GM19351 (cell line): ENCODE data around the gene FAM184A.
"Not testable (repeated sequence)": the region's sequence is repeated elsewhere in the genome, so short reads cannot be mapped to it uniquely, and the experiment has no call there.

Experiments
- ATAC-seq: cut with Tn5 transposase; IDR thresholded peaks from one replicate; pipeline ENCODE4 v1.9.1; 2021; ENCODE audit warnings: mild to moderate bottlenecking, moderate library complexity; ENCODE audit not compliant: unreplicated experiment

FAM184A gene

DNA sequence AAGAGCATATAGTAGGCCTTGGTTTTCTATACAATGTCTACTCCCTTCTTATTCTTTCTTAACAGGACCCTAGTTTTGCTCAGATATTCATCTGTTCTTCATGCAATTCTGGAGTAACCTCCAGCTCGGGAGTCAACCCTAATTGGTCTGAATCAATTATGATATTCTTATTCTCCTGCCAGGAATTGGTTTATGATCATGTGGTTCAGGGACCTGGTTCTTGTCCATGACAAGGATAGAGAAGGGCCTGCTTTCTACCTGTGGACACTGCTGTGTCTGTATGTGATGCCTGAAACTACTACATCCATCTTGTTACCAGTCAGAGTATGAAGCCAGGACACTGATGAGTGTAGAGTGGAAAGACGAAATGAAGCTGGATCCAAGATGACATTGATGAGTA lies 24.4 kb upstream of the FAM184A start:
- ATAC-seq = no peak

DNA sequence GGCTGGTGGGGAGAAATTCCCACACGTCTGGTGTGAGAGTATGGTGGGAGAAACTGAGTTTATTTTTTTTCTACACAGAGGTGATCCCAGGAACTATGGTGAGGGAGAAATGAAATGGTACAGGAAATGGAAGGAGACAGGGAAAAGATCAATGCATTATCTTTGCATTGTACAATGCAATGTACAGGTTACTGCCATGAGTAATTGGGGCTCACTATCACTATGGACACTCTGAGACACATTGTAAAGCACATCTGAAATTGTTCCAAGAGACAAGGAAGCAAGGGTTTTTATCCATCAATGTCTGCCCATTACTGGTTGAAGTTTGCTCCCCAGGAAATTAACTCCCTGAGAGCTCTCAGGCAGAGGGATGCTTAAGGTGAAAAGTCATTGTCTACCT lies 21.7 kb upstream of the FAM184A start:
- ATAC-seq = no peak

DNA sequence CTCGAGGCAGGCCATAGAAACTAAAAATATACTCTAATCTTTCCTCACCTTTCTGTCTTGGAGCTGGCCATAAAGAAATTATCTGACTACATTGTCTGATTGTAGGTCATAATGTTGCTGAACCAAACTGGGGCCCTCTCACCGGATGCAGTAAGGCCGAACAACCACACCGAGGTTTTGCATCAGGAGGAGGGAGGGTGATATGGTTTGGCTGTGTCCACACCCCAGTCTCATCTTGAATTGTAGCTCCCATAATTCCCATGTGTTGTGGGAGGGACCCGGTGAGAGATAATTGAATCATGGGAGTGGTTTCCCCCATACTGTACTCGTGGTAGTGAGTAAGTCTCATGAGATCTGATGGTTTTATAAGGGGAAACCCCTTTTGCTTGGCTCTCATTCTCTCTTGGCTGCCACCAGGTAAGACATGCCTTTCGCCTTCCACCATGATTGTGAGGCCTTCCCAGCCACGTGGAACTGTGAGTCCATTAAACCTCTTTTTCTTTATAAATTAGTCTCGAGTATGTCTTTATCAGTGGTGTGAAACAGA lies 19.4 kb upstream of the FAM184A start:
- ATAC-seq = not testable (repeated sequence)

DNA sequence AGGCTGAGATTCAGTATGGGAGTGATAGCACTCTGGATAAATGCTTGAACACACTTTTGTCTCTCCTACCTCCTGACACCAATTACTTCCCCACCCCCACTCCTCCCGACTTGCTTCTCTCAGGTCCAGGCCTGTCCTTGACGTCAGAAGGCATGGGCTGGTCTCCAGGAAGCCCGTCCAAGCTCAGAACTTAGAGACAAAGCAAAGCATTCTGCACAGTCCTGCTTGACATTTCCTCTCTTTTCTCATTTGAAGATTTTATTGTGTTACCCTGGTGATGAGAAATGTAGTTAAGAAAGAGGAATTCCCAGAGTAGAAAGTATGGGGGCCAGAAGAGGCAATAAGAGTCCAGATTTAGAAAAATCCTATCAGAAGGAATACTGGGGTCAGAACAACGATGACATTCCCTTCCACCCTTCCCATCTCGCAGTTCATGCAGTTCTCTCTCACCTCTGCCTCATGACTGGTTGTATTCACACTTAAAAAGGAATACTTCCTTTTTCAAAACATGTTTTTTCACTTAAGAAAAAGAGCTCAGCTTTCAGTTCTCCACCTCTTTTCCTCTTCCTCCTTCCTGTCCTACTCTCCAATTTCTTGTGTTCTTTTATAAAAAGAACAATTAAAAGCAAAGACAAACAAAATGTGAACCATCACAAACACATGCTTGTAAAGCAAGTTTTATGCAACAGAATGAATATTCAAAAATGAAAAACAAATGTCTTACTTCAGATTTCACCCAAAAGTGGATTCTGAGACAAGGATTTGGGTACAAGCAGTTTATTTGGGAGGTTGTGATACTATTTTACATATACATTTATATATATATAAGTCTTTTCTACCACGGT lies 18.5 kb upstream of the FAM184A start:
- no peak for ATAC-seq

DNA sequence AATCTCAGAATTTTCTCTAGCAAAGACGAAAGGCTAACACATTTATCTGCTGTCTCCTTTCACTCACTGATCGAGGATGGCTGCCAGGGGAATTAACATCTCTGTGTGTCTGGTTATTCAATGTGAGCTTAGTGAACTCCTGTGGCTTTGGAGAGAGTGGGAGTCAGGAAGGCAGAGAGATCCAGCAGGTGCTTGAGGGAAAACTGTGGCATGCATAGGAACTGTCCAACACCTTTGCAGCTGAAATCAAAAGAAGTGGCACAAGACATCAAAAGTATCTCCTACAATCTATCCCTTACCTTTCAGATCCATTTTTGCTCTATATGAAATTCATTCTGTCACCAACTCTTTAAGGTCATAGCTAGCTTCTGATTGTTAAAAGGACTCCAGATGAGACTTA lies 11.8 kb upstream of the FAM184A start:
- ATAC-seq = no peak

DNA sequence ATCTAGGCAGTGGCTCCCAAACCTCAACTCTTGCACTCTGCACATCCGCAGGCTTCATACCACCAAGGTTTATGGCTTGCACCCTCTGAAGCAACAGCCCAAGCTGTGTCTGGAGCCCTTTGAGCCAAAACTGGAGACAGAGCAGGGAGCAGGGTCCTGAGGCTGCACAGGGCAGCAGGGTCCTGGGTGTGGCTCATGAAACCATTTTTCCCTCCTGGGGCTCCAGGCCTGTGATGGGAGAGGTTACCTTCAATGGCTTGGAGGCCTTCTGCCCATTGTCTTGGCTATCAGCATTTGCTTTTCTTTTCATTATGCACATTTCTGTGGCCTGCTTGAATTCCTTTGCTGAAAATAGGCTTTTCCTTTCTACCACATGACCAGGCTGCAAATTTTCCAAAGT lies 6.3 kb upstream of the FAM184A start:
- no peak for ATAC-seq

DNA sequence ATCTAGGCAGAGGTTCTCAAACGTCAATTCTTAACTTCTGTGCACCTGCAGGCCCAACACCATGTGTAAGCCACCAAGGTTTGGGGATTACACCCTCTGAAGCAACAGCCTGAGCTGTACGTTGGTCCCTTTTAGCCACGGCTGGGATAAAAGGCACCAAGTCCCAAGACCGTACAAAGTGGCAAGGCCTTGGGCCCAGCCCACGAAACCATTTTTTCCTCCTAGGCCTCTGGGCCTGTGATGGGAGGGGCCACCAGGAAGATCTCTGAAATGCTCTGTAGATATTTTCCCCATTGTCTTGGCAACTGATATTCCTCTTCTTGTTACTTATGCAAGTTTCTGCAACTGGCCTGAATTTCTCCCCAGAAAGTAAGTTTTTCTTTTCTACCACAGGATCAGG lies 4.5 kb upstream of the FAM184A start:
- ATAC-seq = no peak

DNA sequence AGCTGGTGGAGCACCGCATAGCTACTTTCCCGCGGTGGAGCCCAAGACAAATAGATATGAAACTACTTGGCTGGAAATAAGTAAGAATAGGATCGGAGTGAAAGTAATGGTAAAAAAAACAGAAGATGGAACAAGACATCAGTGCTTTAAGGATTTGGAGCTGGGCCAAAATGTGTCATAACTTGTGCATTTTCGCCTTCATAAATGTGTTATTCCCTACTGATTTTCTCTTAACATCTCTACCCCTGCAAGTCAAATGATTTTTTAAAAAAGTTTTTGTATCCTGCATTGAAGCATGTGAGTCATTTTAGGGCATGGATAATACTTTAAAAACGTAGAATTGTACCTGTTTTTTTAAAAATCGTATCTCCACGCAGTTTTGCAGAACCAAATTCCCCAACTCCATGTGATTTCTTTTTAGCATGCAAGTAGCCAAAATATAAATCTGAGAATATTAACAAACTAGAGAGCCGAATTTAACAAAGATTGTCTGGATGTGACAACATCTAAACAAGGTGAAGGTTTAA lies 882 bp upstream of the FAM184A start:
- no peak for ATAC-seq

DNA sequence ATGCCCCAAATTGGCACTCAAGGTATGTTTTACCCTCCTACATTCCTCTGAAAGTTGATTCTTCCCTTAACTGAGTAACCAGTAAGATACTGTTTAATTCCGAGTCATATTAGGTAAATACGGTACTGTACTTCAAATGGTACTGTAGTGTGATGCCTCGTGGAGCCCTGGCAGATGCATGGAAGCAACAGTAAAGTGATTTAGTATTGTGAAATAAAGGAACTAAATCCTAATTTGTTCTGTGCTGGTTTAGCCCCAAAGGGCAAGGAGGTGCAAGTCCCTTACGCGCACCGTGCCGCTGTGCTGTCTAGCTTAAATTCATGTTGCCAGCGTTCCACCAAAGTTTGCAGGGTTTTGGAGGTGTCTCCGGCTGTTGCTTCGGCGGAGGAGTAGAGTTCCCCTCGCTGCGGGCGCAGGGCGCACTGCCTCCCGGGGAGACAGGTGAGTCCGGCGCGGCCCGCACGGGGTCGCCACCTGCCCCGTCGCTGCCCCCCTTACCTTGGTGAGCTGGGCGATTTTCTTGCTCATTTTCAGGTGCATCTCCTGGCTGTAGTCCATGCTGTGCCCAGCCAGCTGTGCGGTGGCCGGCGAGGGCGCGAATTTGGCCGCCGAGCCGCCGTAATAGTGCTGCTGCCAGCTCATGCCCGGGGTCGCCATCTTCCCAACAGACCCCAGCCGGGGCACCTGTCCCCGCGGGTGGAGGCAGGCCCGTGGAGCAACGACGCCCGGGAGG lies 655 bp downstream of the FAM184A start:
- ATAC-seq = peak; percentile 34

DNA sequence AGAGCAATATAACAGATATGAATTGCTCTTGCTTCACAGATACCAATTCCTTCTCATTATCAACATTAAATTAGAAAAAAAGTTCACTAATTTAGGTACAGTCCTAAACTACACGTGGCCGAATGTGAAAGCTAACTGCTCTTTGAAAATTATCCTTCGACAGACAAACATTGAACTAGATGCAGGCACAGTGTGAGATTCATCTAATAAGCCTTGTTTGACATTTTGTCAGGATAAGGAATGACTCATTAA lies 1.1 kb downstream of the FAM184A start:
- ATAC-seq = no peak

DNA sequence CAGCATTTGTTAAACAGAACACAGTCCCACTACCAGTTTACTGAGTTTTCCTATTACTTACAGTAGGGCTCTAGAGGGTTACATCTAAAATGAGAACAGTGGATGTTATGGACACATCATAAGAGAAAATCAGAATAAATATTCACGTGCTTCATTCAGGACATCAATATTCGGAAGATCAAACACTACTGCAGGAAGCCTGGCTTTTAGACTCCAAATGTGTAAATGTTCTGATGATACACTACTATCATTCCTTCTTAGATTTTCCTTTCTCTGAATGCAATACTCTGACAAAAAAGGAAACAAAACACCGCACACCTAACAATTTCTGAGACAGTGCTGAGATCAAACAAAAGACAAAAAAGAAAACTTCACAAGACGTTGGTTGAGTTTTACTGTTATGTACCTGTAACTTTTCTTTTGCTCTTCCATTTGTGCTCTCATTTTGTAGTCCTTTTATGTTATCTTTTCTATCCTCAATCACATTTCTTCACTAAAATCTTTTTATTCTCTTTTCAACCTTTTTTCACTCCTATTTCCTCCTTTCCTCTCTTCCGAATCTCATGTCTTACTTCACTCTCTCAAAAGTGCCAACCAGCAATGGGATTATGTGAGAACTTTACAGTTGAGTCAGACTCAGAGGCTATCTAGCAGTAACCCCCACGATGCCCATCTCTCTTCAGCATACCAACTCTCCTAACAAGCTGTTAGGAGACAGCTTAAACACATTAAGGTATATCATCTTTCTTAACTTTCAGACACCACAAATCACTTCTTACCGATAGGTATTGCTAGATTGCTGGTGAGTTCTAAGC lies 1.7 kb downstream of the FAM184A start:
- ATAC-seq = no peak

DNA sequence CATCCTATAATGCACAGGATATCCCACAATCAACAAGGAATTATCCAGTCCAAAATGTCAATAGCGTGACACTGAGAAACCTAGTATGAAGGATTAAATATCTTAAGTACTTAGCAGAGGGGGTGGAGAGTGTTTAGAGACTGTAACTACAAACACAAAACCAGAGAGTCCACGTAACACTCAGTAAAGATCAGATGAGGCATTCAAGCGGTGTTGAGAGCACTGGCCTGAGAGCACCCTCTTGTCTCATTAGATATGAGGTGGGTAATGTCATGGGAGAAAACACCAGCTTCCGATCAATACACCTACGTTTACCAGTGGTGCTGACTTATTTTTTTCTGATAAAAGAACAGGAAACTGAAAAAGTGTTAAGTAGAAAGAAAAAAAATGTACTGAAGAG lies 2.3 kb downstream of the FAM184A start:
- no peak for ATAC-seq

DNA sequence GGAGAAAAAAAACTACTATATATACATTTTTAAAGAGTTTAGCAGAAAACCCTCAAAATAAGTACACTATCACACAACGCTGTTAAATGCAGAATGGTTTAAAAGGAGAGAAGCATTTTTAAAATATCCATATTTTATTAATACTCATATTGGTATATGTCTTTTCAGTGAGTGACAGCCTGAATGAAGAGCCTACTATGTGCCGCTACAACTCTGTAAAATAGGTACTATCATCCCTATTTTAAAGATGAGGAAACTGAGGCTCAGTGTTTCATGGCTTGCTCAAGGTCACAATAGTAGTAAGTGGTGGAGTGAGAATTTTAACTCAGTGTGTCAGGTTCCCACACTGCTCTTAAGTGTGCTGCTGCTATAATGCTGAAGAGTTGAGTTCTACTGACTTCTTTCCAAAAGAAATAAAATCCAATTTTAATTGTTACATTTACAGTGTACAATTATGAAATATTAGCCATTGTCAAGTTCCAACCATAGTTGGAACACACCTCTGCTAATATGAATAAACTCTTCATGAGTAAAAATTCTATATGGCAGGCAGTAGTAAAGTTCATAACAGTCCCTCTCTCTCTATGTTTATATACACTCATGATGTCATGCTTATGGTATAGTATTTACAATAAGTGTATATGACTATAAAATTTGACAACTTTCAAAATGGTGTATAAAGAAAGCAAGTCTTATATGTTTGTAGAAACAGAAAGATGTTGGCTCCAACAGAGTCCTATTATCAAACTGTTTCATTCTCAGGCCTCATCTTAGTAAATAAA lies 3.1 kb downstream of the FAM184A start:
- no peak for ATAC-seq

DNA sequence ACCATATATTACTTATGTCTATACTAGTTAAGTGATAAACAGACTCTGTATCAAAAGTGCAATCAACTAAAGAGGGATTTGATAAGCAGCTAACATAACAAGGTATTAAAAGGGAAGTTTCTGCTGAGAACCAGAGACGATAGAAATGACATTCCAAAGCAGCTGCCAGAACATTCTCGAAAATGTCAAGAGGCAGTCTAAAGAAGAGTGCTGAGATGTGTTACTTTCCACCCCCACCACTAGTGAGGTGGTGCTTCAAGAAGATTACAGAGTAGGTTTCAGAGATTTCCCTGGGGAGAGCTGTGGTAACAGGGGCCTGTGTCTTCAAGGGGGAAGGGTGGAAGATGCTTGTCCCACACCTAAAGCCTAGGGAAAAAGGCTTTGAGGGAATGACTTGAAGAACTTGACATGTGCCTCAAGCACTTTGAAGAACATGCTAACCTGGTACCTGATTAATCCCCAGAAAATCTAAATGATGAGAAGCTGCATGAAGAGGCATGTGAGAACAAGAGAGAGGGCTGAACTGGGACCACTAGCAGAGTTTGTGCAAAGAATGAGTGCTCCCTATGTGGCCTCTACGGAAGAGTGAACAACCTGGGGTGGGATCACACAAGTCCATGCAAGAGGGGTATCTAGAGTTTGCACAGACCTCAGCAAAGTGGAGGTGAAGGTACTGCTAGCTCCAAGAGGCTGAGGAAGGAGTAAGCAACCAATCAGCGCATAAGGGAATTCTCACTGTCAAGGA lies 5.0 kb downstream of the FAM184A start:
- no peak for ATAC-seq

DNA sequence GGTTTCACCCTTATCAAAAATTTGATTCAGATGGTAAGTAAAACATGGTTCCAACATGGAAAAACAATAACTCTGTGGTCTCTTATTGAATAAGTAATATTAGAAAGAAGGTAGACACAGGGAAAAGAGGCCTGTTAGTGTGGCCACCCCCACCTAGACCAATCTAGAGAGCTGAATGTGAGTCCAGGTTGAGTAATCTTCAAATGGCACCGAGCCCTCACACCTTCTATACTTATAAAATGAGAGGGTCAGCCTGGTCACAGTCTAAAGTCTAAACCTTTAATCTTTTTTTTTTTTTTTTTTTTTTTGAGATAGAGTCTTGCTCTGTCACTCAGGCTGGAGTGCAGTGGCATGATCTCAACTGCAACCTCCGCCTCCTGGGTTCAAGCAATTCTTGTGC lies 6.9 kb downstream of the FAM184A start:
- ATAC-seq = no peak

DNA sequence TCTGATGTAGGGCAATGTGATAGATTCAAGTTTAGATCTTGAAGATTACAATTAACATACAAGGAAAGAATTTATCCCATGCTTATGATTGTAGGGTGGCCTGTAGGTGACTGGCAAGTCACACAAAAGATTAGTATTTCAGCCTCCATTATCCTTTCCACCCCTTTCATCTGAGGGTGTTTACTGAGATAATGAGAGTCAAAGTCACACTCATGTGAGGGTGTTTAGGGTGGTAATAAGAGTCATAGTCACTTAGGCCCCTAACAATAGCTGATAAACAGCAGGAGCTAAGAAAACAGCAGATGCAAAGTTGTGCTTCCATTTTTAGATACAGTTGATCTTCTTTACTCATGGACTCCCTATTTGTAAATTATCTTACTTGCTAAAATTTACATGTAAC lies 11.4 kb downstream of the FAM184A start:
- no peak for ATAC-seq

DNA sequence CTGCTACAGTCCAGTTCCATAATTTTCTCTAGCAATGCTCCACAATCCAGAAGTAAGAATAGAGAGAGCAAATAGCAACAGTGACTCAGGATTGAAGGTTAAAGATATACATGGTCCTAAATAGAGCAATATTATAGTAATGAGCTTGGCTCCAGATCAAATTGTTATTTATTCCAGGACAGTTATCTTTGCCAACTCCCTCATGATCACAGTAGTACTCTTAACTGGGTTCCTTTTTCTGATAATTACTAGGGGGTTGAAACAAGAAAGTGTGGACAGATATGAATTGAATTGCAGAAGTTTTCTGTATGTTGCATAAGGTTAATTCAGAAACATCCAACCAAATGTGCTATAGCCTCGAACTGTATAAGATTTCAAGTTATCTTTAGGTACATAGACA lies 11.9 kb downstream of the FAM184A start:
- no peak for ATAC-seq

DNA sequence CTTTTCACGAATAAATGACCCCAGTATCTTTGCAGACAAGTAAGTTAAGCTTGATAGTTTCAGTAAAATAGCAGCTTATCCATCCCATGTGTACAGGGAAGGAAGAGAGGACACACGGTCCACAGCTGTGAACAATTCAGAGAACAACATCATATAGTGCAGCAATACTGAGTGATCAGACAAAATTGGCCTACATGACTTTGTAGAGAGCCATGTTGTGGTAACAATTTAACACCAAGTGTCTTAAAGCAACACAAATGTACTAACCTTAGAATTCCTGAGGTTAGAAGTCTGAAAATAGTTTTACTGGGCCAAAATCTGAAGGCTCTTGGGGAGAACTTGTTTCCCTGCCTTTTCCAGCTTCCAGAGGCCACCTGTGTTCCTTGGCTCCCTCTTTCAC lies 12.5 kb downstream of the FAM184A start:
- no peak for ATAC-seq

DNA sequence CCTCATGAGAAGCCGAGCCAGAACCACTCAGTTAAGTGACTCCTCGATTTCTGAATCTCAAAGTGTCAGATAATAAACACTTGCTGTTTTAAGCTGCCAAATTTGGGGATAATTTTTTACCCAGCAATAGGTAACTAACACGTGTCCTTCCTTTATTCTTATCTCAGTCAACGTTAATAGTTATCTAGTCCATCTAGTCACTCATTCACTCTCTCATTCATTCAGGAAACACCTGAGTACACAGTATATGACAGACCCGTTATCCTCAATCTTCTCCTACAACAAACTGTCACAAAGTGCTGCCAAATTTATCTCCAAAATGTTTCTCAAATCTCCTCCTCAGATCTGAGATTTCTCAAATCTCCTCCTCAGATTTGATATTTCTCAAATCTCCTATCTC lies 13.1 kb downstream of the FAM184A start:
- no peak for ATAC-seq

DNA sequence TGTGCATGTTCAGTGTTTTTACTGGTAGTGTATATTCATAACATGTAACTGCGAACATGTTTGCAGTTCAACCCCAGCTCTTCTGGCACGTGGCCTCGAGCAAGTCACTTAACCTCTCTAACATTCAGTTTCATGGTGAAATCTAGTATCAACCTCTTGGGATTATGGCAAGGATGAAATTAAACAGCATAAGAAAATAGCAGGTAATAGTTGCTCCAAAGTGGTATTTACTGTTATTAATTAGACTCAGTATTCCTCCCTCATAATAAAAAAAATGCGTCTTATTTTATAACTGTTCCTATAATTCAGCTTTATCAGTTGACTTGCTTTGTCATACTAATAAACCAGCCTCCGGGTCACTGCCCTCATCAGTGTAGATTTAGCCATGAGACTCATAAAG lies 15.0 kb downstream of the FAM184A start:
- no peak for ATAC-seq
